Neural progenitor cell (in vitro differentiated cells): ENCODE measurements around the gene AKR7A2. TPM values are rescaled to one million over a fixed set of nuclear protein-coding genes. Genes with fewer than 3 reads are reported as not detected.
A peak's percentile ranks its signal among the peaks of the same experiment; 100 is the strongest.
"Not testable (repeated sequence)": the region's sequence is repeated elsewhere in the genome, so short reads cannot be mapped to it uniquely, and the experiment has no call there.

ENCODE experiments used
- DNase-seq: peaks from one replicate; pipeline ENCODE4 v3.0.0-alpha.2; 2016; ENCODE audit warnings: low spot score
- H2AFZ ChIP-seq: fragments of 200-600 bp; sonication (generic); replicated peaks from 2 replicates; pipeline ENCODE4 v1.6.1; 2016; ENCODE audit warnings: antibody characterized with exemption
- H3F3A ChIP-seq: fragments of 200-600 bp; sonication (generic); 2 replicates; pipeline ENCODE4 v1.6.1; 2016; ENCODE audit warnings: antibody characterized with exemption, low read depth
- H3K27ac ChIP-seq: fragments of 200-600 bp; sonication (generic); 2 replicates; pipeline ENCODE4 v1.5.1; 2016; ENCODE audit warnings: mild to moderate bottlenecking
- H3K27me3 ChIP-seq: fragments of 200-600 bp; sonication (generic); 2 replicates; pipeline ENCODE4 v1.6.1; 2016; ENCODE audit warnings: mild to moderate bottlenecking, moderate library complexity
- H3K36me3 ChIP-seq: fragments of 200-600 bp; sonication (generic); 2 replicates; pipeline ENCODE4 v1.5.1; 2016
- H3K4me1 ChIP-seq: fragments of 200-600 bp; sonication (generic); 2 replicates; pipeline ENCODE4 v1.6.1; 2016; ENCODE audit warnings: mixed run types
- H3K4me2 ChIP-seq: fragments of 200-600 bp; sonication (generic); 2 replicates; pipeline ENCODE4 v1.6.1; 2016
- H3K4me3 ChIP-seq: fragments of 200-600 bp; sonication (generic); 2 replicates; pipeline ENCODE4 v1.5.1; 2016
- H3K79me2 ChIP-seq: fragments of 200-600 bp; sonication (generic); 2 replicates; pipeline ENCODE4 v1.6.1; 2016; ENCODE audit warnings: low read depth
- H3K9ac ChIP-seq: fragments of 200-600 bp; sonication (generic); 2 replicates; pipeline ENCODE4 v1.6.1; 2016
- H3K9me3 ChIP-seq: fragments of 200-600 bp; sonication (generic); 2 replicates; pipeline ENCODE4 v1.5.1; 2016; ENCODE audit warnings: low read depth
- H4K20me1 ChIP-seq: fragments of 200-600 bp; sonication (generic); 2 replicates; pipeline ENCODE4 v1.6.1; 2016; ENCODE audit warnings: low read depth
- H3K27ac Mint-ChIP-seq: 3 replicates; pipeline ENCODE4 v1.8.0; 2021; ENCODE audit warnings: mixed read lengths
- H3K27me3 Mint-ChIP-seq: 2 replicates; pipeline ENCODE4 v1.8.0; 2022; ENCODE audit warnings: low read depth, mild to moderate bottlenecking, inconsistent platforms, moderate library complexity, mixed read lengths; ENCODE audit not compliant: insufficient read depth
- H3K36me3 Mint-ChIP-seq: 3 replicates; pipeline ENCODE4 v1.8.0; 2021; ENCODE audit warnings: mixed read lengths
- H3K4me1 Mint-ChIP-seq: 3 replicates; pipeline ENCODE4 v1.8.0; 2021; ENCODE audit warnings: mixed read lengths
- H3K4me3 Mint-ChIP-seq: 3 replicates; pipeline ENCODE4 v1.8.0; 2021; ENCODE audit warnings: mild to moderate bottlenecking, moderate library complexity, mixed read lengths
- H3K9me3 Mint-ChIP-seq: 3 replicates; pipeline ENCODE4 v1.8.0; 2020; ENCODE audit warnings: mixed read lengths
- EZH2 ChIP-seq: fragments of 200-600 bp; sonication (generic); IDR thresholded peaks from 2 replicates; pipeline ENCODE4 v1.6.1; 2017; ENCODE audit warnings: antibody characterized with exemption, mild to moderate bottlenecking, moderate library complexity
- EZH2phosphoT487 ChIP-seq: fragments of 200-600 bp; sonication (generic); IDR thresholded peaks from 2 replicates; pipeline ENCODE4 v1.6.1; 2017; ENCODE audit warnings: antibody characterized with exemption
- total RNA-seq: library from RNA; depleted of rRNA; stranded (reverse); fragments of >200 nt; gene quantifications from 2 replicates; pipeline ENCODE4 v1.2.3, GENCODE V29; 2015; ENCODE audit warnings: low replicate concordance
- TF ChIP-seq, protein P1 (sequence below): fragments of 200-600 bp; sonication (generic); IDR thresholded peaks from 2 replicates; pipeline ENCODE4 v1.5.1; 2017; ENCODE audit warnings: antibody characterized with exemption, mild to moderate bottlenecking

The AKR7A2 gene
- total RNA-seq, 1 donor from 2014 or later, result 37.5 TPM

- no peak for DNase-seq
- no peaks in the 10 kb centered on the region for H4K20me1 ChIP-seq
- H3K27ac ChIP-seq, result no peak overlapping the region
- H3K36me3 ChIP-seq, result no peaks in the 10 kb centered on the region
- no peaks in the 10 kb centered on the region for H3K79me2 ChIP-seq
- H3K4me3 Mint-ChIP-seq, result no peak overlapping the region
- H3F3A ChIP-seq, result no peaks in the 10 kb centered on the region
- TF ChIP-seq EZH2, result no peak
- TF ChIP-seq EZH2phosphoT487, result no peak
- TF ChIP-seq, protein P1, sequence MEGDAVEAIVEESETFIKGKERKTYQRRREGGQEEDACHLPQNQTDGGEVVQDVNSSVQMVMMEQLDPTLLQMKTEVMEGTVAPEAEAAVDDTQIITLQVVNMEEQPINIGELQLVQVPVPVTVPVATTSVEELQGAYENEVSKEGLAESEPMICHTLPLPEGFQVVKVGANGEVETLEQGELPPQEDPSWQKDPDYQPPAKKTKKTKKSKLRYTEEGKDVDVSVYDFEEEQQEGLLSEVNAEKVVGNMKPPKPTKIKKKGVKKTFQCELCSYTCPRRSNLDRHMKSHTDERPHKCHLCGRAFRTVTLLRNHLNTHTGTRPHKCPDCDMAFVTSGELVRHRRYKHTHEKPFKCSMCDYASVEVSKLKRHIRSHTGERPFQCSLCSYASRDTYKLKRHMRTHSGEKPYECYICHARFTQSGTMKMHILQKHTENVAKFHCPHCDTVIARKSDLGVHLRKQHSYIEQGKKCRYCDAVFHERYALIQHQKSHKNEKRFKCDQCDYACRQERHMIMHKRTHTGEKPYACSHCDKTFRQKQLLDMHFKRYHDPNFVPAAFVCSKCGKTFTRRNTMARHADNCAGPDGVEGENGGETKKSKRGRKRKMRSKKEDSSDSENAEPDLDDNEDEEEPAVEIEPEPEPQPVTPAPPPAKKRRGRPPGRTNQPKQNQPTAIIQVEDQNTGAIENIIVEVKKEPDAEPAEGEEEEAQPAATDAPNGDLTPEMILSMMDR, result no peak
- H3K4me1 Mint-ChIP-seq, result no peaks in the 10 kb centered on the region
- no peaks in the 10 kb centered on the region for H3K27me3 Mint-ChIP-seq
- H3K4me3 ChIP-seq, result no peak overlapping the region
- H3K4me1 ChIP-seq, result no peaks in the 10 kb centered on the region
- H3K36me3 Mint-ChIP-seq, result peaks cover 2% of the 10 kb centered on the region
- H3K27me3 ChIP-seq, result no peaks in the 10 kb centered on the region
- H3K9me3 ChIP-seq, result no peaks in the 10 kb centered on the region
- no peak overlapping the region for H3K9ac ChIP-seq
- no peak overlapping the region for H3K4me2 ChIP-seq
- no peak overlapping the region for H2AFZ ChIP-seq
- H3K9me3 Mint-ChIP-seq, result no peaks in the 10 kb centered on the region
- no peak overlapping the region for H3K27ac Mint-ChIP-seq
Measured at GRCh38 chr1:19273106-19273843, 38.7 kb downstream of the AKR7A2 start.

GRCh38 chr1:19272064-19272463, 39.9 kb downstream of the AKR7A2 start:
- H3K27ac ChIP-seq, result no peak overlapping the region
- H3K9me3 ChIP-seq, result no peaks in the 10 kb centered on the region
- H4K20me1 ChIP-seq, result no peaks in the 10 kb centered on the region
- TF ChIP-seq EZH2, result no peak
- TF ChIP-seq, protein P1, result no peak
- TF ChIP-seq EZH2phosphoT487, result no peak
- Mint-ChIP-seq H3K4me1 (no peaks in the 10 kb centered on the region), H3K27ac (no peak overlapping the region), H3K9me3 (no peaks in the 10 kb centered on the region), H3K27me3 (no peaks in the 10 kb centered on the region), H3K4me3 (no peak overlapping the region), H3K36me3 (peaks cover 2% of the 10 kb centered on the region)
- no peak overlapping the region for H3K9ac ChIP-seq
- H3F3A ChIP-seq, result no peaks in the 10 kb centered on the region
- no peak overlapping the region for H3K4me3 ChIP-seq
- no peak for DNase-seq
- no peaks in the 10 kb centered on the region for H3K27me3 ChIP-seq
- no peaks in the 10 kb centered on the region for H3K79me2 ChIP-seq
- no peak overlapping the region for H3K4me2 ChIP-seq
- H3K36me3 ChIP-seq, result no peaks in the 10 kb centered on the region
- no peaks in the 10 kb centered on the region for H3K4me1 ChIP-seq
- H2AFZ ChIP-seq, result no peak overlapping the region

- H3K4me1 ChIP-seq, H3K27ac ChIP-seq, H4K20me1 ChIP-seq, DNase-seq, H3K27ac Mint-ChIP-seq, H3K4me3 Mint-ChIP-seq, H3K36me3 Mint-ChIP-seq, H3K4me2 ChIP-seq, H3F3A ChIP-seq, H3K4me3 ChIP-seq, H3K9me3 ChIP-seq, H3K27me3 ChIP-seq, H3K27me3 Mint-ChIP-seq, H2AFZ ChIP-seq, H3K9ac ChIP-seq, H3K9me3 Mint-ChIP-seq, H3K36me3 ChIP-seq, H3K4me1 Mint-ChIP-seq, H3K79me2 ChIP-seq: not testable (repeated sequence)
Measured at GRCh38 chr1:19270343-19270730, 41.6 kb downstream of the AKR7A2 start.

DNA sequence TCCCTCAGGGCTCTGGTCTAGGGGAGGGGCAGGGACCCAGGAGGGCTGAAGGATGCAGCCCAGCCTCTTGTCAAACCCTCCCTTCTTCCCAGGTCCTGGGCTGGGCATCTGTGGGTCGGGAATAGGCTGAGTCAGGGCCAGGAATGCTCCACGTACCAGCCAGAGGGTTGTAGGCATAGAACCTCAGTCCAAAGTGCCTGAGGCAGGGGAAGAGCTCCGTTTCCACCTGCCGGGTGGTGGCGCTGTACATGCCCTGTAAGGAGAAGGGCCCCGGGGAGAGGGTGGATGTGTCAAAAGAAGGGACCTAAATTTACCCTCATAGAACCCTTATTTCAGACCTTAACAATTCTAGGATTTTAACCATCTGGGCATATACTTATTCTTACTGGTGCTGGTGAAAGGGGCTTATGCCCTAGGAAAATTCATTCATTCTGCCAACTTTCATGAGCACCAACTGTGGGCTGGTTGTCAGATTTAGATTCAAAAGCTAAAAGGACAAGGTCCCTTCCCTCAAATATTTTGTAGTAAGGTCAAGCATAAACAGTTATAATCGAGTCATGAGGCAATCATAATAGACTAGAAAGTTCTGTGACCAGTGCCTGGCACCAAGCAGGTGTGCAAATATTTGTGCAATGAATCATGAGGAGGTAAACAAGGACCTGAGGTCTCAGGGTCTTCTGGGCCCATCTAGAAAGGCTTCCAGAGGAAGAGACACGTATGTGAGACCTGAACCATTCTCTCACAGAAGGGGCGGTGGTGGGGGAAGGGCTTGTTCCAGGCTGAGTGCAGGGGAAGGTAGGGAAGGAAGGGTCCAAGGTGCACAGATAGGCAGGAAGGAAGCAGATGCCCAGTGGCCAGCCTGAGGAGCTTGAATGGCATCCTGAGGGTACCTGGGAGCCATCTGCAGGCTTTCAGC, 42.3 kb downstream of the AKR7A2 start:
- not testable (repeated sequence) for H3K9me3 ChIP-seq, H3F3A ChIP-seq, H3K79me2 ChIP-seq, H3K4me1 Mint-ChIP-seq, H3K27ac ChIP-seq, H3K4me3 Mint-ChIP-seq, H3K4me3 ChIP-seq, H3K27me3 Mint-ChIP-seq, H3K4me1 ChIP-seq, H3K9ac ChIP-seq, H3K27ac Mint-ChIP-seq, H4K20me1 ChIP-seq, H3K4me2 ChIP-seq, H3K36me3 ChIP-seq, H3K27me3 ChIP-seq, H3K36me3 Mint-ChIP-seq, H2AFZ ChIP-seq, H3K9me3 Mint-ChIP-seq
- TF ChIP-seq, protein P1, result peak; percentile 42
- peak; percentile 26 for DNase-seq
